ENCODE data around the gene COL12A1. TPM values are rescaled to one million over a fixed set of nuclear protein-coding genes. Genes with fewer than 3 reads are reported as not detected.

The COL12A1 gene
- total and polyA plus RNA-seq, 9 of the 15 experiments (the other 6 are each of a cell fraction or from before 2014, with no cell fraction given): 0.11 TPM; not detected in 8

DNA sequence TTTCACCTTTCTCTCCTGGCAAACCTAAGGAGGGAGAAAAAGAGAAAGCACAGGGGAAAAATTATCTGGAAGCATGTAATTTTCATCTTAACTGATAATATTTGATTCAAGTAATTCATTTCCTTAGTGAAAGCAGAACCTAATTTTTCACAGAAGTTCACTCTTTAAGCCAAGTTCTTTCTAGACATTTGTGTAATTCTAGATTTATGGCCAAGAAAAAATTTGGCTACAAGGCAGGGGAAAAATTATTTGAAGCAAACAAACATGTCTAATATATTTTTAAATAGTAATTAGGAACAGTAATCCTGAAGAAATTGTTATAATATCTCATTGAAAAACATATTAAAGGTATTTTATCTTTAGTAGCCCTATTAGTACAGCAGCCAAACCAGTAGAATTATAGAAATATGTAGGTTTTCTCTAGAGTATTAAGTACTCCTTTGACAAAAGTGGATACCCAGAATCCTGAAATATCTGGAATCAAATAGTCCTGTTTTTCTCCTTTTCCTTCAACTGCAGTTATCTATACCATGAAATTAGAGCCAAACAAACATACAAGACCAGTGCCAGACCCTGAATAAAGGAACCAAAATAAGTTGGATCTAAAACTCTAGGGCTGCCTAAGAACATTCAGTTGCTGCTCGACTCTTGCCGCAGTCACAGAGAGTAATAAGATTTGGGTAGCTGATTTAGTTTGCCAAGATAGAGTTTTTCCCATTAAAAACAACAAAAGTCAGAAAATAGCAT lies 116.5 kb downstream of the COL12A1 start:
- H2AFZ ChIP-seq (ENCODE audit: low read depth, low read length): no peak overlapping the region
- H4K20me1 ChIP-seq (replicated peaks; ENCODE audit: control insufficient read depth, insufficient read depth, low read length): no peaks in the 10 kb centered on the region
- no peaks in the 10 kb centered on the region for H3K9me3 ChIP-seq (replicated peaks; ENCODE audit: control insufficient read depth, insufficient read depth, low read depth, low read length)
- no peaks in the 10 kb centered on the region for H3K79me2 ChIP-seq (ENCODE audit: control insufficient read depth, insufficient read depth, low read length)
- no peak overlapping the region for H3K4me2 ChIP-seq (ENCODE audit: insufficient read depth, low read length)
- no peaks in the 10 kb centered on the region for H3K36me3 ChIP-seq (ENCODE audit: control insufficient read depth, insufficient read depth, low read length)
- no peak for FAIRE-seq
- CTCF ChIA-PET (ENCODE audit: low intra/inter-chr PET ratio): no interaction called here
- no peak overlapping the region for H3K4me3 ChIP-seq
- no peak overlapping the region for H3K9ac ChIP-seq (ENCODE audit: insufficient read depth in 1 of 2, low read depth in 2 of 2, low read length in 2 of 2)
- H3K27ac ChIP-seq (ENCODE audit: extremely low read depth, low read depth, low read length): no peak overlapping the region
- DNase-seq (ENCODE audit: extremely low read depth in 1 of 4, low spot score in 3 of 4): no peak
- intact Hi-C loops (cut with micrococcal nuclease) (no loop called here), in situ Hi-C loops (cut with MboI) (no loop called here)
- no peaks in the 10 kb centered on the region; a peak in 1 of 5 replicates for H3K27me3 ChIP-seq (ENCODE audit: control insufficient read depth in 2 of 2, insufficient read depth in 2 of 2, low read length in 2 of 2)
- POLR2A ChIA-PET: no interaction called here
- BruUV-seq (replicated peaks): no TSS peak
- no peak for ATAC-seq
- H3K4me1 ChIP-seq (replicated peaks in 1 of 2; ENCODE audit: control insufficient read depth in 2 of 2, insufficient read depth in 2 of 2, low read length in 2 of 2): peaks cover 0 to 3% of the 10 kb centered on the region in 2 experiments; a peak in 1 of 5 replicates
- no peaks in the 10 kb centered on the region for H3K9me1 ChIP-seq (ENCODE audit: control insufficient read depth, insufficient read depth, low read length)
- WGBS (ENCODE audit: insufficient coverage, low coverage, missing lambda C conversion rate): 7% methylated on average over 2 of the region's 2 CpGs
- TF ChIP-seq ATF1 (CRISPR knock-in tag; IDR thresholded peaks at IDR 0.05): no peak
- TF ChIP-seq ATF1 (tag; IDR thresholded peaks at IDR 0.05): no peak
- no peak for TF ChIP-seq SMC3 (conservative IDR thresholded peaks at IDR 0.05; ENCODE audit: insufficient read depth, low read depth, low read length)
- TF ChIP-seq CSDE1 (IDR thresholded peaks at IDR 0.05): no peak
- TF ChIP-seq MTA1 (IDR thresholded peaks at IDR 0.05; ENCODE audit: borderline replicate concordance): no peak
- TF ChIP-seq, protein P1, sequence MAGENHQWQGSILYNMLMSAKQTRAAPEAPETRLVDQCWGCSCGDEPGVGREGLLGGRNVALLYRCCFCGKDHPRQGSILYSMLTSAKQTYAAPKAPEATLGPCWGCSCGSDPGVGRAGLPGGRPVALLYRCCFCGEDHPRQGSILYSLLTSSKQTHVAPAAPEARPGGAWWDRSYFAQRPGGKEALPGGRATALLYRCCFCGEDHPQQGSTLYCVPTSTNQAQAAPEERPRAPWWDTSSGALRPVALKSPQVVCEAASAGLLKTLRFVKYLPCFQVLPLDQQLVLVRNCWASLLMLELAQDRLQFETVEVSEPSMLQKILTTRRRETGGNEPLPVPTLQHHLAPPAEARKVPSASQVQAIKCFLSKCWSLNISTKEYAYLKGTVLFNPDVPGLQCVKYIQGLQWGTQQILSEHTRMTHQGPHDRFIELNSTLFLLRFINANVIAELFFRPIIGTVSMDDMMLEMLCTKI (IDR thresholded peaks at IDR 0.05; ENCODE audit: partially characterized antibody): no peak
- TF ChIP-seq DACH1 (IDR thresholded peaks at IDR 0.05; ENCODE audit: partially characterized antibody): no peak
- TF ChIP-seq, protein P2, sequence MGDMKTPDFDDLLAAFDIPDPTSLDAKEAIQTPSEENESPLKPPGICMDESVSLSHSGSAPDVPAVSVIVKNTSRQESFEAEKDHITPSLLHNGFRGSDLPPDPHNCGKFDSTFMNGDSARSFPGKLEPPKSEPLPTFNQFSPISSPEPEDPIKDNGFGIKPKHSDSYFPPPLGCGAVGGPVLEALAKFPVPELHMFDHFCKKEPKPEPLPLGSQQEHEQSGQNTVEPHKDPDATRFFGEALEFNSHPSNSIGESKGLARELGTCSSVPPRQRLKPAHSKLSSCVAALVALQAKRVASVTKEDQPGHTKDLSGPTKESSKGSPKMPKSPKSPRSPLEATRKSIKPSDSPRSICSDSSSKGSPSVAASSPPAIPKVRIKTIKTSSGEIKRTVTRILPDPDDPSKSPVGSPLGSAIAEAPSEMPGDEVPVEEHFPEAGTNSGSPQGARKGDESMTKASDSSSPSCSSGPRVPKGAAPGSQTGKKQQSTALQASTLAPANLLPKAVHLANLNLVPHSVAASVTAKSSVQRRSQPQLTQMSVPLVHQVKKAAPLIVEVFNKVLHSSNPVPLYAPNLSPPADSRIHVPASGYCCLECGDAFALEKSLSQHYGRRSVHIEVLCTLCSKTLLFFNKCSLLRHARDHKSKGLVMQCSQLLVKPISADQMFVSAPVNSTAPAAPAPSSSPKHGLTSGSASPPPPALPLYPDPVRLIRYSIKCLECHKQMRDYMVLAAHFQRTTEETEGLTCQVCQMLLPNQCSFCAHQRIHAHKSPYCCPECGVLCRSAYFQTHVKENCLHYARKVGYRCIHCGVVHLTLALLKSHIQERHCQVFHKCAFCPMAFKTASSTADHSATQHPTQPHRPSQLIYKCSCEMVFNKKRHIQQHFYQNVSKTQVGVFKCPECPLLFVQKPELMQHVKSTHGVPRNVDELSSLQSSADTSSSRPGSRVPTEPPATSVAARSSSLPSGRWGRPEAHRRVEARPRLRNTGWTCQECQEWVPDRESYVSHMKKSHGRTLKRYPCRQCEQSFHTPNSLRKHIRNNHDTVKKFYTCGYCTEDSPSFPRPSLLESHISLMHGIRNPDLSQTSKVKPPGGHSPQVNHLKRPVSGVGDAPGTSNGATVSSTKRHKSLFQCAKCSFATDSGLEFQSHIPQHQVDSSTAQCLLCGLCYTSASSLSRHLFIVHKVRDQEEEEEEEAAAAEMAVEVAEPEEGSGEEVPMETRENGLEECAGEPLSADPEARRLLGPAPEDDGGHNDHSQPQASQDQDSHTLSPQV (IDR thresholded peaks at IDR 0.05): no peak
- TF ChIP-seq BHLHE40 (IDR thresholded peaks at IDR 0.05; ENCODE audit: low read length): no peak
- TF ChIP-seq, protein P3, sequence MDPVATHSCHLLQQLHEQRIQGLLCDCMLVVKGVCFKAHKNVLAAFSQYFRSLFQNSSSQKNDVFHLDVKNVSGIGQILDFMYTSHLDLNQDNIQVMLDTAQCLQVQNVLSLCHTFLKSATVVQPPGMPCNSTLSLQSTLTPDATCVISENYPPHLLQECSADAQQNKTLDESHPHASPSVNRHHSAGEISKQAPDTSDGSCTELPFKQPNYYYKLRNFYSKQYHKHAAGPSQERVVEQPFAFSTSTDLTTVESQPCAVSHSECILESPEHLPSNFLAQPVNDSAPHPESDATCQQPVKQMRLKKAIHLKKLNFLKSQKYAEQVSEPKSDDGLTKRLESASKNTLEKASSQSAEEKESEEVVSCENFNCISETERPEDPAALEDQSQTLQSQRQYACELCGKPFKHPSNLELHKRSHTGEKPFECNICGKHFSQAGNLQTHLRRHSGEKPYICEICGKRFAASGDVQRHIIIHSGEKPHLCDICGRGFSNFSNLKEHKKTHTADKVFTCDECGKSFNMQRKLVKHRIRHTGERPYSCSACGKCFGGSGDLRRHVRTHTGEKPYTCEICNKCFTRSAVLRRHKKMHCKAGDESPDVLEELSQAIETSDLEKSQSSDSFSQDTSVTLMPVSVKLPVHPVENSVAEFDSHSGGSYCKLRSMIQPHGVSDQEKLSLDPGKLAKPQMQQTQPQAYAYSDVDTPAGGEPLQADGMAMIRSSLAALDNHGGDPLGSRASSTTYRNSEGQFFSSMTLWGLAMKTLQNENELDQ (CRISPR knock-in tag; IDR thresholded peaks at IDR 0.05; ENCODE audit: borderline replicate concordance): no peak
- no peak for TF ChIP-seq ZNF3 (CRISPR knock-in tag; IDR thresholded peaks at IDR 0.05)
- TF ChIP-seq NFIC (IDR thresholded peaks at IDR 0.05): no peak
- TF ChIP-seq, protein P4, sequence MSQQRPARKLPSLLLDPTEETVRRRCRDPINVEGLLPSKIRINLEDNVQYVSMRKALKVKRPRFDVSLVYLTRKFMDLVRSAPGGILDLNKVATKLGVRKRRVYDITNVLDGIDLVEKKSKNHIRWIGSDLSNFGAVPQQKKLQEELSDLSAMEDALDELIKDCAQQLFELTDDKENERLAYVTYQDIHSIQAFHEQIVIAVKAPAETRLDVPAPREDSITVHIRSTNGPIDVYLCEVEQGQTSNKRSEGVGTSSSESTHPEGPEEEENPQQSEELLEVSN (IDR thresholded peaks at IDR 0.05; ENCODE audit: borderline replicate concordance in 1 of 2, extremely low read depth in 1 of 2, insufficient read depth in 1 of 2, insufficient read length in 1 of 2, low read depth in 1 of 2, low read length in 1 of 2, poor library complexity in 1 of 2, severe bottlenecking in 1 of 2): no peak

Measured in K562 (cell line).